ENCODE data around the gene PTPRM.

DNA sequence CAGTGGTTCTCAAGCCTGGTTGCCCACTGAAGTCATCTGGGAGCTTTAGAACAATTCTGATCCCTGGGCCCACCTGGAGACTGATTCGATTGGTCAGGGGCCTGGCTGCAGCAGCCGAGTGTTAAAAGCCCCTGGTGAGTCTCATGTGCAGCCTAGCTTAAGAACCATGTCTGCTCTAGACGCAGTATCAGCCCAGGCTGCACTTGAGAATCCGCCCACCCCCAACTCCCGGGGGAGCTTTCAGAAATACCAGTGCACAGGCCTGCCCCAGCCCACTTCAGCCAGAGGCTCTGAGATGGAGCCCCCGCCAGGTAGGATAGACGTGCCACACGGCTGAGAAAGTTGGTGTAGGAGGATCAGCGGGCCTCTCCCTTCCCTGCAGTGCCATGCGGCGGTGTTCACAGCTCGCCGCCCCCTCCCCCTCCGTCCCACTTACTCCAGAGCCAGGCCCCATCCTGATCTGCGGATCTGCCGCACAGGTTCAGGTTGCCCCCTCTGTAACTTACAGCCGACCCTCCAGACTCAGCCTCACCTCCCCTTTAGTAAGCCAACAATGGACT, 833.2 kb downstream of the PTPRM start:
- TF ChIP-seq, protein P1, sequence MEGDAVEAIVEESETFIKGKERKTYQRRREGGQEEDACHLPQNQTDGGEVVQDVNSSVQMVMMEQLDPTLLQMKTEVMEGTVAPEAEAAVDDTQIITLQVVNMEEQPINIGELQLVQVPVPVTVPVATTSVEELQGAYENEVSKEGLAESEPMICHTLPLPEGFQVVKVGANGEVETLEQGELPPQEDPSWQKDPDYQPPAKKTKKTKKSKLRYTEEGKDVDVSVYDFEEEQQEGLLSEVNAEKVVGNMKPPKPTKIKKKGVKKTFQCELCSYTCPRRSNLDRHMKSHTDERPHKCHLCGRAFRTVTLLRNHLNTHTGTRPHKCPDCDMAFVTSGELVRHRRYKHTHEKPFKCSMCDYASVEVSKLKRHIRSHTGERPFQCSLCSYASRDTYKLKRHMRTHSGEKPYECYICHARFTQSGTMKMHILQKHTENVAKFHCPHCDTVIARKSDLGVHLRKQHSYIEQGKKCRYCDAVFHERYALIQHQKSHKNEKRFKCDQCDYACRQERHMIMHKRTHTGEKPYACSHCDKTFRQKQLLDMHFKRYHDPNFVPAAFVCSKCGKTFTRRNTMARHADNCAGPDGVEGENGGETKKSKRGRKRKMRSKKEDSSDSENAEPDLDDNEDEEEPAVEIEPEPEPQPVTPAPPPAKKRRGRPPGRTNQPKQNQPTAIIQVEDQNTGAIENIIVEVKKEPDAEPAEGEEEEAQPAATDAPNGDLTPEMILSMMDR (IDR thresholded peaks at IDR 0.05; ENCODE audit: low read length): no peak
- TF ChIP-seq EZH2phosphoT487 (IDR thresholded peaks at IDR 0.05; ENCODE audit: low read length) (no peak), EZH2 (optimal IDR thresholded peaks at IDR 0.05; ENCODE audit: low read depth, low read length) (no peak)
